GM18909 (cell line): ENCODE results near the gene AKIRIN2.

Experiments
- ATAC-seq: cut with Tn5 transposase; IDR thresholded peaks from one replicate; pipeline ENCODE4 v1.9.1; 2021; ENCODE audit warnings: mild to moderate bottlenecking; ENCODE audit not compliant: unreplicated experiment, poor library complexity

Gene AKIRIN2

DNA sequence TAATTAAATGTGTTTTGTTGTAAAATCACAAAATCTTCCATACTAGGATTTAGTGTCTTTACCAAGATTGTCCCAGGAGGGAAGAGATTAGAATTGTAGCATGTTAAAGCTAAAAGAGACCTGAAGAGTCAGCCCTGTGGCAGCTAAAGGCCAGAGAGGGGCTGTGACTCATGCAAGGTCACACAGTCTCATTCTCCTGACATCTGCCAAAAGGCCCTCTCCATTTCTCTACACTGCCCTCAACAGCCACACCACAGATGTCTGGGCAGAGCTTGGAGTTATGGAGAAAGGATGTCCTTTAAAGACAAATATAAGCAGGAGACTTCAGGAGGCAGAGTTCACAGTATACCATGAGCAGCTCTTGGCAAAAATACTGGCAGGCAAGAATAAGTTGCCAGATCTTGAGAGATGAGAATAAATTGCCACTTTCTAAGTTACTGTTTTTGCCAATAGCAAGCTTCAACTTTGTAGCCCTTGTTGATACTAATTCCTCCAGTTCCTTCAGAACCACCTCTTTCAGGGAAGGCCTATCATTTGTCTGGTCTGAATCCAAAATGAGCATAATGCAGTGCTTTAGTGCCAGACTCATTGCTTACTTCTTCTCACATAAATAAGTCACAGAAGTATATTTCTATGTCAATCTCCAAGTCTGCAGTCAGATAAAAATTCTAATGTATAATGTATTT, 41.7 kb downstream of the AKIRIN2 start:
- ATAC-seq: no peak

DNA sequence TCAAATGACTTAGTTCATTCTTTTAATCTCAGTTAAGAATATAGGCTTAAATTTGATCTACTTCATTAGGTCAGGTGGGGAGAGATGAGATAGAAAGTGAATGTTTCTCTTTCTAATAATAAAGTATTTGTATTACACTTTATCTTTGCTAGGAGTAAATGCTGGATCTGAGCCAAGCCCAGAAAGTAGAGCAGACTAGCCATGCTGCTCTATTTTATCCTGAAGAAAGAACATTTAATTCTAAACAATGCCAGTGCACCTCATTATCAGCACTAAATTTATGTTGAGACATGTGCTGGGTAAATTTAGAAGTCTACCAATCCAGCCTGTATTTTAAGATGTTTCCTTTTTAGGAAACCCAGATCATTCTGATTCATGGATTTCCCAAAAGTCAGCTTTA, 43.5 kb downstream of the AKIRIN2 start:
- no peak for ATAC-seq

DNA sequence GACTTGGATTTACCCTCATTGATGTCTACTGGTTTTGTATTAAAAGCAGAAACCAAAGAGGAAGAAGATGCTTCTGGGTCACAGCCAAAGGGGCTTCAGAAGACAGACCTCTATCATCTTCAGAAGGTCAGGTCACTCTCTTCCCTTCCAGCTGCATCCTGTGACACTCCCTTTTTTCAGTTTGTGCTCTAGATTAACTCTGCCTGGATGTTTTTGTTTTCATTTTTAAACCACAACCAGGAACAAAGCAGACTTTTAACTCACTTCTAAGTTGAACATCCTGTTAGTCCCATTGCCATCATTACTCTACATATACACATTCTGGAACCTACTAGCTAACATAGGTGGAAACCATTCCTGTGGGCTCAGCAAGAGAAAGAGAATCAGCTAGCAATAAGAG, 45.2 kb downstream of the AKIRIN2 start:
- peak; percentile 79 for ATAC-seq

DNA sequence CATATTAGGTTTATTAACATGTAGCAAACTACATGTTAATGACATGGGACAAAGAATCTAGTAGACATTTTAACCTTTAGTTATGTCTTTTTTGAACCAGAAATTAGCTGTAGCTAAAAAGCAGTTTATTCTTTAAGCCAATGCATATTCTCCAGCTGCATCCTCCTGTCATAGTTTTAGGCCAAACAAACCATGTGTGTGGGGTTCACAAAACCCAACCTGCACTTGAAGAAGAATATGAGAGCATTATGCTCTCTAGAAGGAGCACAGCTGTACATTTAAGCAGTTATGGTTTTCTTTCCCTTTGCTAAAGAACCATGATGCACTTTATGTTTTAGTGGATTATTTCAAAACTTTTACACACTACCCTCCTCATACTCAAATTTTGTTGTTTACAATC, 46.2 kb downstream of the AKIRIN2 start:
- ATAC-seq: no peak

DNA sequence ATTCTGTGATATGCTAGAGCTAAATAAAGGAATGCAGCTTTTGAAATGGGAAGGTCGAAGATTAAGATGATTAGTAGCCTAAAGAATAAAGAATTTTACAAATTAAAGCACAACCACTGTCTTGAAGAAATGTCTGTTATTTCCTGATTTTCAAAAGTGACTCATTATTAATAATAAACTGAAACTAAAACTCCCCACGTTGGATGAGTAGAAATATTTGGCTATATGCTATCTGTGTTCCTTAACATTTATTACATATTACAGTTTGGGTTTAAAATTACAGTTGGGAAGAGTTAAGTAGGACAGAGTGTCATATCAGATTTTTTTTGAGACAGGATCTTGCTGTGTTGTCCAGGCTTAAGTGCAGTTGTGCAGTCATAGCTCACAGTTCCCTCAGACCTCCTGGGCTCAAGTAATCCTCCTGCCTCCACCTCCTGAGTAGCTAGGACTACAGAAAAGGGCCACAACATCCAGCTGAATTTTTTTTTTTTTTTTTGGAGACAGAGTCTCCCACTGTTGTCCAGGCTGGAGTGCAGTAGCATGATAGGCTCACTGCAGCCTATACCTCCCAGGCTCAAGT, 47.1 kb downstream of the AKIRIN2 start:
- ATAC-seq: no peak

DNA sequence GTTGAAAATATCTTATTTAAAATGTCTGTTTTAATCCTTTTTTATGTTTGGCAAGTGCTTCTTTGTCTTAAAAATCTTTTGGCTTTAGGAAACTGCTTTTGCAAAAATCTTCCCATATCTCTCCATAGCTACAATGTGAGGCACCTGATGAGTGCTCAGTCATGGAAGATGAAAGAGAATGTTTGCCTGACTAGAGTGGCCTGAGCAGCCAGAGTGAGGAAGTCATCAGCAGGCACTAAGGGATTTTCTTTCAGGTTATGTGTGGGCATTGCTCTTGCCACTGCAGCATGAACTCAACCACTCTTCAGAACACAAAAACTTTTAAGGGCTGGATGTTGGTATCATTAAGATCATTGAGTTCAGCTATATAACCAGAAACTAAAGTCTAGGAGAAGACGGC, 47.9 kb downstream of the AKIRIN2 start:
- no peak for ATAC-seq

DNA sequence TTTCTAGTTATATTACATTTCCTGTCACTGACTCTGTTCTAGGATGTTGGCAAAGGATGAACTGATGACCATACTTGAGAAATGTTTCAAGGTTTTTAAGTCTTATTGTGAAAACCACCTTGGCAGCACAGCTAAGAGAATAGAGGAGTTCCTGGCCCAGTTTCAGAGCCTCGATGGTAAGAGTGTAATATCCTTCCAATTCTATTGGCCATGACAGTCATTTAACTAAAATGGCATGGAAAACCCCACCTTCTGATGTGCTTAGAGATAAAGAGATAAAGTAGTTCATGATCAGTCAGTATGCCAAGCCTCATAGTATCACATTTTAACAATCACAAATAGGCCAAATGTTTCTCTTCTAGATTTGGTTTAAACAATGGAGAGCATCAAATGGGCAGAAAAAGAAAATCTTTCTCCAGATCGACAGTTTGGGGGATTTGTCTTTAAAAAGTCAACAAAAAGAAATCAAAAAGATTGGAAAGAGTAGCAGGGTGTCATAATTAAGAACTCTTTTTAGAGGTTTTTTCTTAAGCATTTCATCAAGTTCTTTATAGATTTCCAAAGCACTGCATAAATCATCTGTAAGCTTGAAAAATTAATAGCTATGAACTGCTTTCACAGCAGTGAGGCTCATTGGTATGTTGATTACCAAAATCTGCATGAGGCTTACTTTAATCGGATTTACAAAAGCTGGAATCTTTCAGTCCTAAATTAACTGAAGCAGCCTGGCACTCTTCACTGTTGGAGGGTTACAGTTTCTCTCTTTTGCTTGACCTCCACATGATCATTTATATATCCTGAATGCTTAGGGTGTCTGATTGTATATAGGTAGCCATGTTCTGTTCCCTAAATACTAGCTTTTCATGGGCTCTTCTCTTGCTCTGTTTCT, 48.7 kb downstream of the AKIRIN2 start:
- ATAC-seq: no peak

DNA sequence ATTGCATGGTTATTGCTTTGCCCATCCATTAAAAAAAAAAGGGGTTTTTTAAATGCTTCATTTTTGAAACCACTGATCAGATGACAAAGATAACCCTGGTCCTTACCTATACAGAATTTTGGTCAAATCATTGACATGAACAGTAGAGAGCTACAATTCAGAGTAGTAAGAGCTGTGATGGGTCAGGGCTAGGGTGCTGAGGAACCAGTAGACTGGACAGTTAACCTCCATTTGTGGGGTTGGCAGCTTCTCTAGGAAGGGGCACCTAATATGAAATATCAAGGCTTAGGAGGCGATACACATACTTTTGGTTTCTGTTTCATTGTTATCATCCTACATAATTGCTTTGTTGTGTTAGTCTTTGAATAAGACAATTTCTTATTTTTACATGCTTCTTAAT, 57.0 kb downstream of the AKIRIN2 start:
- ATAC-seq: peak; percentile 59

DNA sequence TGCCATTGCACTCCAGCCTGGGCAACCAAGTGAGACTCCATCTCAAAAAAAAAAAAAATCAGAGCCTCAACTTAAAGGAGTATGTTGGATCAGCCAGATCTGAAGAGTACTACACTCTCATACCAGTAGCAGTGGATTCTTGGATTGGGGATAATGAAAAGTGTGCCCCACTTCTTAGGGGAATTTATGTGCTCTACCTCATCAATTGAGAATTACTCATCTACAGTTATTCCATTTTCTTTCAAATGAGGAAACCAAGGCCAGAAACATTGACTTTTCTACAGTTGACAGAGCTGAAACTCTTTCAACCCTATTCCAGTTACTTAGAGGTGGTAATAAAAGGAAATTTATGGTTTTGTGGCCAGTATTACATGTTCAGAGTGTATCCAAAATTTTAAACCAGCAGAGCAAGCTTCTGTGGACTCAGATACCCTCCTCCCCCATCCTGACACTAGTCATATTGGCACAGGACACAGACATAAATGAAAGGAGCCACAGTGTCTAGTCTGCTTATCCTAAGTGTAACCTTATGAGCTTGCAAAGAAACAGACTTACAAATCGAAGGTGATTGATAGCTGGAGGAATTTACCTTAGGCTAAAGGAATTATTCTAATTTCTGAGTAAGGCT, 60.9 kb downstream of the AKIRIN2 start:
- ATAC-seq: no peak

DNA sequence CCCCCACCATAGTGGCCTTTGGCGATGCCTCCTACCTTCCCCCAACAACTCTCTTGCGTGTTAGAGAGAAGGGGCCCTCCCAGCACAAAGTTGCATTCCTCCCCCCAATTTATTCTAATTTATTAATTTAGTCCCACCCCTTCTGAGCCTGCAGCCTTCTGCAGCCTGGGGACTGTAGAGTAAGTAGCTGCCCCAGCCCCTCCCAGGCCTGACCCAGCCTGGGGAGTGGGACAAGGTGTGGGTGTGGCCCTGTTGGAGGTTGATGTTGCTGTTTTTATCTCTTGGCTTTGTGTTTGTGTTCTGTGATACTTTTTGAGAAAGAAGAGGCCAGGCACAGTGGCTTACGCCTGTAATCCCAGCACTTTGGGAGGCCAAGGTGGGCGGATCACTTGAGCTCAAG, 62.7 kb downstream of the AKIRIN2 start:
- no peak for ATAC-seq

DNA sequence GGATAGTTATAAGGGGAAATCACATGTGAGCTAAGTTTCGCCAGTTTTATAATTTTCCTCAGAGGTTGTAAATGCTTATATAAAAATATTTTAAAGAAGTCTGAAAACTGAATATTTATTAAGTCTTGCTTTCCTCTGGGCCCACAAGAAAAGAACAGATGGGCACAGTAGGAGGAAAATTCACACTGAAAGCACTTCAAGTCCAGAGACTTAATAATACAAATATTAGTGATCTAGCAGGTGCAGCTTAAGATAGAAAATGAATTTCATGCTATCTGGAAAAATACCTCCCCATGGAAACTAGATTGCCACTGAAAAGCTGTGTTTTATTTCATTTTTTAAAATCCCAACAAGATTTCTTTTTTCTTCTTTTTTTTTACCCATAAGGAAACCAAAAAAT, 64.9 kb downstream of the AKIRIN2 start:
- ATAC-seq: no peak

DNA sequence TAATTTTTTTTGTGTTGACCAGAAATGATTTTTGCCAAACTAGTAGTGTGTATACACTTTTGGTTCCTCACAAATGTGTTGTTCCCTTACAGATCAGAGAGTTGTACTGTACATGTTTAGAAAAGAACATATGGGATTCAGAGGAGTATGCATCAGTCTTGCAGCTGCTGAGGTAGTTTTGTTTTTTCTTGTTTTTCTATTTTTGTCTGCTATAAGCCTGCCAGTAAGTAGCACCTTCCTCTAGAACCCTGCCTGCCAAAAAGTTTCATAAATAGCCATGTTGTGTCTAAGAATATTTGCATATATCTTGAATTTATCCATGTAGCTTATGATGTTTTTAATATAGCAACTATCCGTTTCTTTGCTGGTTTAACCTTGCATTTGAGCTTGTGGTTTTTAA, 65.7 kb downstream of the AKIRIN2 start:
- ATAC-seq: no peak

DNA sequence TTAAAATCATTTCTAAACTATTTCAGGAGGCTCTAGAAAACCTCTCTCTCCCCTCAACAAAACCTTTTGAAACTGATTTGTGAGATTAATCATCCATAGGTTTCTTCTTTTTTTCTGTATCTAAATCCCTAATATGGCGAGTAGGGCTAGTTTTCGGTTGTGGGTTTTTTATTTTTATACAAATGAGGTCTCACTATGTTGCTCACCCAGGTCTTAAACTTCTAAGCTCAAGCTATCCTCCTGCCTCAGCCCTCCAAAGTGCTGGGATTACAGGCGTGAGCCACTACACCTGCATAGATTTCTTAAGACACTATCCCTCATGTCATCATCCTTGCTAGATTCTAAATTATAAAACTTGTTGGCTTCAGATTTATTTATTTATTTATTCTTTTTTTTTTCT, 68.2 kb downstream of the AKIRIN2 start:
- no peak for ATAC-seq

DNA sequence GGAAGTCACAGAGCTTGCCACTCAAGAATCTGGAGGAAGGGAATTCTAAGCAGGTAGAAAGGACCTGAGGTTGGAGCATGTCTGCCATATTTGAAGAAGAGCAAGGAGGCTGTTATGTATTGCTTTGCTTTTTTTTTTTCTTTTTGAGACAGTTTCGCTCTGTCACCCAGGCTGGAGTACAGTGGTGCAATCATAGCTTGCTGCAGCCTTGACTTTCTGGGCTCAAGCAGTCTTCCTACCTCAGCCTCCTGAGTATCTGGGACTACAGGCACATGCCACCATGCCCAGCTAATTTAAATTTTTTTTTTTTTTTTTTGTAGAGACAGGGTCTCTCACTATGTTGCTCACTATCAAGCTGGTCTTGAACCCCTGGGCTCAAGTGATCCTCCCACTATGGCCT, 71.3 kb downstream of the AKIRIN2 start:
- no peak for ATAC-seq

DNA sequence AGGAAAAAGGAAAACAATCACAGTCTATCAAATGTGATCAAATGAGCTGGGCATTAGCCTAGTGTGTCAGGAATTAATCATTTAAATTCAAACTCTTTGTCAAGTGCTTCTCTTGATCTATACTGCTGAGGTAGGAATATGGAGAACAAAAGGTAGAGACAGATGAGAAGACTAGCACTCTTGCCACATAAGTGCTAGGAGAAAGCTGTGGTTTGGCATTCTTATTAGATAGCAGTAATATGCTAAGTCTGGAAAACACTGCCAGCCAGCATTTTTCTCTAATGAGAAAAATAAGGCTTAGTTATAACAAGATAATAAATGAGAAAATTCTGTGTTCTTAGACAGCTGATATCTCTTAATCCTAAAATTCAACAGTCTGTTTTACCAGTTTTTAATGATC, 73.2 kb downstream of the AKIRIN2 start:
- ATAC-seq: no peak

DNA sequence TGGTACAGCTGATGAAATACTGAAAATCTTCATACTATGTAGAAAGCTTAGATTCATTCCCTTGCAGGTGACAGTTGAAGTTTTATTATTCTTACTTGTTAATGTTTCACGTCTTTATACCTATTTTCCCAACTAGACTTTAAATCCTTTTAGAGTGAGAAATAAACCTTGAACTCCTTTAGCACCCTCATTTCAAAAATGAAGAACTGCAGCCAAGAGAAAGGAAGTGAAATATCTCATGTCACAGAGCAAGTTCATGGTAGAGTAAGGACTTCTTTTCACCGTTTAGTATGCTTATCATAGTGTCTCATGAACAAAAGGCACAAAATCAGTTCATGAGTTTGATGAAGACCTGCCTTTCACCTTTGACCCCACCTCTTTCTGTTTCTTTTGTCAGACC, 73.6 kb downstream of the AKIRIN2 start:
- ATAC-seq: no peak
